ENCODE data around the gene SHC3.

SHC3 gene

DNA sequence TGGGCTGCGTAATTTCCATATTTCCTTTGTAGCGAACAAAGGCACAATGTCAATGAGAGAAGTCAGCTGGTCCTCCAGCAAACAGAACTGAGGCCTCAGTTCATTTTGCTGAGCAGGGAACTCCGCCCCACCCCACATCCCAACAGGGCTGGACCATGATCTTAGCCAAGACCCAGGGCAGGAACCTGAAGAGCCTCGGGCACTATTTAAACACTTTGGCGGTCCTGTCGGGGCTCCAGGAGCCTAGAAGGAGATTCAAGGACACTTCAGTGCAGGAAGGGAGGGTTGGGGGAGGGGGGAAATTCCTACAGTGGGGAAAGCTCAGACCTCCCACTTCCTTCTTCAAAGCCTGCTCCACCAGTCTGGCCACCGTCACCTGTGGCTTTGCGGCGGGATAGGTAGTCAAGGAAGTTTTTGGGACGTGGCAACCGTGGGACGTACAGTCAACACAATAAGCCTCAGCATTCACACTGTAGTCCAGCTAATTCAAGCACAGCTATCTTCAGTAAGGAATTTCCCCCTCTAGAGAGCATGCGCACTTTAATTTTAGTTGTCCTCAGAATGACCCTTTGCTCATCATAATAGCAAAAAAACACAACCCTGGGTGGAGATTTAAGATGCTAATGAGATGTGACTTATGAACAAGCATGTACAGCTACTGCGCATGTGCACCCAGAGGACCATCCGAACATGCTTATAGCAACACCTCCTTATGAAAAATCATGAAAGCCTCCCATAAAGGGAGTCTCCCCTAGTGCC is 156.4 kb downstream of the SHC3 start:
- Mint-ChIP-seq H3K27me3 (peaks cover 7% of the 10 kb centered on the region), H3K36me3 (no peaks in the 10 kb centered on the region), H3K27ac (no peak overlapping the region), H3K4me3 (no peak overlapping the region), H3K9me3 (no peaks in the 10 kb centered on the region), H3K4me1 (no peaks in the 10 kb centered on the region)

DNA sequence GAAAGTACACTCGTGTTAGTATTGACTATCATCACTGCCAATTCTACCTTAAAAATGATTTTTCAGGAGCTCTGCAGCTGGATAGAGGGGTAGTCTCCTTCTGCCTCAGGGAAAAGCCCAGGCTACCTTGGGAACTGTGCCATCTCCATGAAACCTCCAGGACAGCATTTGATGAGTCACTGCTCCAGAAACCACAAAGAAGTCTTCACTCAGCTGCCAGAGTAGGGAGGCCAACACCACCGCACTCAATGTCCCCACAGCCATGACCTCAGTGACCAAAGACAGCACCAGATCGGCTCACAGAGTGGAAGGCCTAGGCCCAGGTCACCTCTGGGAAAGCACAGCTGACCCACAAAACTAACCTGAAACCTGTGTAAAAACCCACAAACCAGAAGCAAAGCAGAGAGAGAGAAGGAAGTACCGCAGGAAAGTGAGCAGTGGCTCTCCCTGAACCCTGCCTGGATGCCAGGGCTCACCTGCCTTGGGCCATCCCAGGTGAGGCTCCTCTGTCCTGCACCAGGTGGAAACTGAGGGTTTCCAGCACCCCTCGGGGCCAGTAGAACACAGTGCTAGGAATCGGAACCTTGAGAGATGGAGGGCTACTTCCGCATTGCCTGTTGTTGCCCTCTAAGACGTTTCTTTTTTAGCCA is 157.3 kb downstream of the SHC3 start:
- Mint-ChIP-seq H3K4me1 (no peaks in the 10 kb centered on the region), H3K36me3 (no peaks in the 10 kb centered on the region), H3K27ac (no peak overlapping the region), H3K4me3 (no peak overlapping the region), H3K27me3 (peaks cover 5% of the 10 kb centered on the region), H3K9me3 (no peaks in the 10 kb centered on the region)

DNA sequence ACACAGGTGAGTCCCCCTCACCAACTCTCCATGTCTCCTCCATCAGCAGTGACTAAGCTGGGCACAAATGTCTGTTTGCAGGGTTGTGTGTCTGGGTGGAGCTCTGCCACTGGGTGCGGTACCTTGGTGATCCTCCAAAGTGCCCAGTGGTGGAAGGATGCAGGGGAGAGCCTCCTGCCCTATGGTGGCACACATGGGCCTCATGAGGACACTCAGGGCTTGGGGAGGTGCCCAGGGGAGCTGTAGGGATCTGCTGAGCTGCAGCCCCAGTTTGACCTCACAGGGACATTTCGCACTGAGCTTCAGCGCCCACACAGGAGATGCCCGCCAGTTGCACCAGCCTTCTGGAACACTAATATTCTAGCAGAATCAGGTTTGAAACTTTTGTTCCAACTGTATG is 157.9 kb downstream of the SHC3 start:
- Mint-ChIP-seq H3K9me3 (no peaks in the 10 kb centered on the region), H3K4me1 (no peaks in the 10 kb centered on the region), H3K4me3 (no peak overlapping the region), H3K27ac (no peak overlapping the region), H3K36me3 (no peaks in the 10 kb centered on the region), H3K27me3 (peaks cover 5% of the 10 kb centered on the region)

DNA sequence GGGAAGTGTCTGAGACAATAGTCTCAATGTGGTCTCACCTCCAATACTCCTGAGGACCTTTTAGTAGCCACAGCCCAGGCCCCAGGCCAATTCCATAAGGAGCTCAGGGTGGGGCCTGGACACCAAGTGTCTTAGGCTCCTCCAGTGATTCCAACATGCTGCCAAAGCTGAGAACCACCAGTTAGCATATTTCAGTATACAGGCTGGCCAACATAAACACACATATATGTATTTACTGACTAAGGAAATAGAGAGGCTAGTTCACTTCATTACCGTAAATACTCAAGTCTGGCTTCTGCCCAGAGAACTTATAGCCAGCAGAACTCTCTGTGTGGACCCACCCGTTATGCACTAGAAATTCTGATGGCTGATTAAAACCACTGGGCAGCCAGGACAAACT is 163.3 kb downstream of the SHC3 start:
- H3K9me3 Mint-ChIP-seq: no peaks in the 10 kb centered on the region

GRCh38 chr9:89014153-89014552 is 164.5 kb downstream of the SHC3 start:
- Mint-ChIP-seq H3K9me3 (no peaks in the 10 kb centered on the region), H3K4me3 (no peak overlapping the region), H3K27me3 (peaks cover 3% of the 10 kb centered on the region), H3K36me3 (no peaks in the 10 kb centered on the region), H3K27ac (no peak overlapping the region), H3K4me1 (no peaks in the 10 kb centered on the region)

More for the DNA sequence above, 163.3 kb downstream of the SHC3 start:
- Mint-ChIP-seq H3K4me3 (no peak overlapping the region), H3K4me1 (no peaks in the 10 kb centered on the region), H3K27me3 (peaks cover 3% of the 10 kb centered on the region), H3K36me3 (no peaks in the 10 kb centered on the region), H3K27ac (no peak overlapping the region)

DNA sequence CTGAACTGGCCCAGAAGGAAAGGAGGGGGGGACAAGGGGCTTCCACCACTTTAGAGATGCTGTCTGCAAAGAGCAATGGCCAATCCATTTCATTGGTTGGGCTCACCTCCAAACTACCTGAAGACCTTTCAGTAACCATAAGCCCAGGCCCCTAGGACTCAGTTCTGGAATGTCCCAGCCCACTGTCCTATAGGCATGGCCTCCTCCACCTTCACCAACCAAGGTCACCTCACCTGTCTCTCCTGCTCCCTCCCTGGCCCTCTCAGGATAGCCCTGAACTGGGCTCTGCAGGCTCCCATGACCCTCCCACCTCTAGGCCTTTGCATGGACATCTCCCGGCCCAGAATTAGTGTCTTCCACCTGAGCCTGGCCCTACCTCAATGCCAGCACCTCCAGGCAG is 165.0 kb downstream of the SHC3 start:
- no peaks in the 10 kb centered on the region for H3K9me3 Mint-ChIP-seq
- H3K4me3 Mint-ChIP-seq: no peak overlapping the region
- peaks cover 3% of the 10 kb centered on the region for H3K27me3 Mint-ChIP-seq
- H3K4me1 Mint-ChIP-seq: no peaks in the 10 kb centered on the region
- H3K27ac Mint-ChIP-seq: no peak overlapping the region
- H3K36me3 Mint-ChIP-seq: no peaks in the 10 kb centered on the region

GRCh38 chr9:89012294-89013042 is 166.2 kb downstream of the SHC3 start:
- no peak overlapping the region for H3K27ac Mint-ChIP-seq
- no peaks in the 10 kb centered on the region for H3K9me3 Mint-ChIP-seq
- H3K27me3 Mint-ChIP-seq: peaks cover 4% of the 10 kb centered on the region

DNA sequence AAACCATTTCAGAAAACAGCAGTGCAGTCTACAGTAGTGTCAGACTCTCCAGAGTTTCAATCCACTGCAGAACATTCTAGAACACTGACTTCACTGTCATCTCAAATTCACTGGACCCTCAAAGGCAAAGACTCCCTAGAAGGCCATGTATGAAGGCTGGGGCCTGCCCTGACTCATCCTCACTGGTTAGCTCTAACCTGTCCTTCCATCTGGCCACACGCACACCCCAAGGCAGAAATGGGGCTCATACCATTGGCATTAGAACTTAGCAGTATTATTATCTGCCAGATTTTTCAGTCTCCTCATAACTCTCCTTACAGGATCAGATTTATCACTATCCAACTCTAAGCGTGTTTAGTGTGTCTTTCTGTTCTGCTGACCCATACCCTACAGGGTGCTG is 166.9 kb downstream of the SHC3 start:
- no peaks in the 10 kb centered on the region for H3K4me1 Mint-ChIP-seq
- H3K4me3 Mint-ChIP-seq: no peak overlapping the region
- no peak overlapping the region for H3K27ac Mint-ChIP-seq
- H3K9me3 Mint-ChIP-seq: no peaks in the 10 kb centered on the region
- peaks cover 6% of the 10 kb centered on the region for H3K27me3 Mint-ChIP-seq
- H3K36me3 Mint-ChIP-seq: no peaks in the 10 kb centered on the region

More at GRCh38 chr9:89012294-89013042, 166.2 kb downstream of the SHC3 start:
- Mint-ChIP-seq H3K4me3 (no peak overlapping the region), H3K4me1 (no peaks in the 10 kb centered on the region), H3K36me3 (no peaks in the 10 kb centered on the region)

DNA sequence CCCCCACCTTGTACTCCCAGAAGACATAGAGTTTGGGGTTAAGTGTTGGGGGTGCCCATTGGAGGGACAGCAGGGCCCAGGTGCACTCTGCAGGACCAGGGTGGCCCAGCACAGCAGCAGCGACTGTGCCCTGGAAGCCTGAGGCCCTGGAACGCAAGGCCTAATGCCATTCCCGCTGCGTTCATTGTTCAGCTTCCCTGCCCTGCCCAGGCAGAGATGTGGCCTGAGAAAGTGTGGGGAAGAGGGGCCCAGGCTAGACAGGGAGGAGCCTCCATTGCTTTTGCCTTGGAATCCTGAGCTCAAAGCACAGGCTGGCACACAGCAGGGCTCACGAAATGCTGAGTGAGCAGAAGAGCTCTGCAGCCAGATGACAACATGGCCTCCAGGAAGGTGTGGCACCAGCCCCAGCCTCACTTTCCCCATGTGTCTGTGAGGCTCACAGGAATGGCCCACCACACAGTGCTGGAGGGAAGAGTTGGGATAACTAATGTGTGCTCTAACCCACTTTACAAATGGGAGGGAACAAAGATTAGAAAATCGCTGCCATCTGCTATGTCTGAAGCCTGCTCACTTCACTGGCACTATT is 168.0 kb downstream of the SHC3 start:
- H3K36me3 Mint-ChIP-seq: no peaks in the 10 kb centered on the region
- H3K4me1 Mint-ChIP-seq: no peaks in the 10 kb centered on the region
- no peaks in the 10 kb centered on the region for H3K9me3 Mint-ChIP-seq
- no peak overlapping the region for H3K4me3 Mint-ChIP-seq
- peaks cover 4% of the 10 kb centered on the region for H3K27me3 Mint-ChIP-seq
- H3K27ac Mint-ChIP-seq: no peak overlapping the region

DNA sequence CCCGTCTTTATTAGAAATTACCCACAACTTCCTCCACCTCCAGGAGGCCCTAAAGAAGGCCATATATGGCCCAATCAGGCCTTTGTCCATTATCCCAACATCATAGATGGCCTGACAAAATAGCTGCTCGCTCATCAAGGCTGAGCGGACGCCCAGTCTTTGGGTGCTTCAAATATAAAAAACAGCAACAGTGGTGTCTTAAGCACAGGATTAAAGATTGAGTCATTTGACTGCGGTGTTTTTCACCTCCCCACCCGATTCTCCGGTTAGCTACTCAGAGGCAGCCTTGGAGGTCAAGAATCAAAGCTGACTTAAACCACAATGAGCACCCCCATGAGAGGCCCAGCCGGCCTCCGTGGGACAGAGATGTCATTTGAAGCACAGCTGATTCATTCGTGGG is 168.6 kb downstream of the SHC3 start:
- Mint-ChIP-seq H3K36me3 (no peaks in the 10 kb centered on the region), H3K4me3 (no peak overlapping the region), H3K27me3 (peaks cover 4% of the 10 kb centered on the region), H3K9me3 (no peaks in the 10 kb centered on the region), H3K27ac (no peak overlapping the region), H3K4me1 (no peaks in the 10 kb centered on the region)

- Mint-ChIP-seq H3K27ac (no peak overlapping the region), H3K9me3 (no peaks in the 10 kb centered on the region), H3K36me3 (no peaks in the 10 kb centered on the region), H3K4me1 (no peaks in the 10 kb centered on the region), H3K4me3 (no peak overlapping the region), H3K27me3 (peaks cover 4% of the 10 kb centered on the region)
Observed at GRCh38 chr9:89009546-89009840, 169.1 kb downstream of the SHC3 start.

- H3K4me3 Mint-ChIP-seq: no peak overlapping the region
- no peaks in the 10 kb centered on the region for H3K36me3 Mint-ChIP-seq
- H3K9me3 Mint-ChIP-seq: no peaks in the 10 kb centered on the region
- no peaks in the 10 kb centered on the region for H3K4me1 Mint-ChIP-seq
- H3K27ac Mint-ChIP-seq: no peak overlapping the region
- H3K27me3 Mint-ChIP-seq: peaks cover 4% of the 10 kb centered on the region
Observed at GRCh38 chr9:89008744-89009545, 169.7 kb downstream of the SHC3 start.

GRCh38 chr9:89008055-89008743 is 170.4 kb downstream of the SHC3 start:
- no peak overlapping the region for H3K27ac Mint-ChIP-seq
- no peaks in the 10 kb centered on the region for H3K36me3 Mint-ChIP-seq
- no peak overlapping the region for H3K4me3 Mint-ChIP-seq
- no peaks in the 10 kb centered on the region for H3K9me3 Mint-ChIP-seq
- H3K27me3 Mint-ChIP-seq: peaks cover 4% of the 10 kb centered on the region
- H3K4me1 Mint-ChIP-seq: no peaks in the 10 kb centered on the region

- Mint-ChIP-seq H3K4me1 (no peaks in the 10 kb centered on the region), H3K36me3 (no peaks in the 10 kb centered on the region), H3K4me3 (no peak overlapping the region), H3K27me3 (peaks cover 5% of the 10 kb centered on the region), H3K27ac (no peak overlapping the region), H3K9me3 (no peaks in the 10 kb centered on the region)
Observed at GRCh38 chr9:89006996-89007967, 171.3 kb downstream of the SHC3 start.

Measured in activated naive CD4-positive, alpha-beta T cell treated with anti-CD3 and anti-CD28 coated beads, Interleukin-2, amount 50 U/mL, for 24 hours (primary cell).